ENCODE results near the gene PDGFD.
A peak's percentile ranks its signal among the peaks of the same experiment; 100 is the strongest.

Gene PDGFD

DNA sequence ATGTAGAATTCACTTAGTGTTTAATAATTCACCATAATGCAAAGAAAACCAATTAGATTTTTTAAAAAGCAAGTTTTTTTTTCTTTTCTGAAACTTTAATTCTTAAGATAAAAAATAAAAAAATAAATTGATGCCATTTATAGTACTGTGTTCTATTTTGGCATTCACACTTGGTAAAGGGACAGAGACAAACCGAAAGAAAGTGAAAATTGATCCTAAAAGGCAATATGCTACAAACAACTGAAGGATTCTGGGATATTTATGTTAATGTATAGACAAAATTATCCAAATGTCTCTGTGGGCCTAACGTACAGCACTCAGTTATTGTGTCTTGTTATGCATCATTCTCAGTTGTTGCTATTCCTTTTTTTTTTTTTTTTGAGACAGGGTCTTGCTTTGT, 169.4 kb downstream of the PDGFD start:
- no peak for DNase-seq

DNA sequence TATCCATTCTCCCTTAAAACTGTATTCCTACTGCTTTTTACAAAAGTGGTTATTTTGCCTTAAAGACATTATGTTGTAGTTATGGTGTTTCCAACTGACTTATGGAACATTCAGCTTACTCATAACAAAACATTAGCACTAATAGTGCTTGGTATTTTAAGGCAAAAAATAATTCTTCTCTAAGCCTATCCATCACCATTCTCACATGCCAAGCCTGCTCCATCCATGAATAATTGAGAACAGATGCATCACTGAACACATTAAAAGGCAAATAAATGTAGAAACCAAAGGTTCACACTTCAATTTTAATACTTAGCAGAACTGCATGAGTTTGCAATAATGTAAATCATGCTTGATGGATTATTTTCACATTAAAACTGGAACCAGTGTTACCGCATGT, 169.9 kb downstream of the PDGFD start:
- DNase-seq = no peak

DNA sequence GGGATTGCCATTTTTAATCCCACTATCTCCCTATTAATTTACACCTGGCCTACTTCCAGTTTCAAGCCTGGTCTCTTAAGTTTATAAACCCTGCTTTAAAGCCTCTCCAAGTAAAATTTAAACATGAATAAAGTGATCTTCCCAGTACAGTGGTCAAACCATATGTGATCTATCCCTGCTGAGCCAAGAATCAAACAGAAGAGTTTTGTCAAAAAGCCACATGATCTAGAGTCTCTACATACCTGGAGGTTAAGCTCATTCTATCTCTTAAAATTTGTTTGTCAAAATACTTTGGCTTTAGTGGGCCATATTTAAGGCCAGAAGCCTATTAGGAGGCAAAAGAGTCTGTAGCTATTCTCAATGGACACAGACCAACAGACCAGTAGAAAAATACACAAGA, 170.4 kb downstream of the PDGFD start:
- DNase-seq = no peak

DNA sequence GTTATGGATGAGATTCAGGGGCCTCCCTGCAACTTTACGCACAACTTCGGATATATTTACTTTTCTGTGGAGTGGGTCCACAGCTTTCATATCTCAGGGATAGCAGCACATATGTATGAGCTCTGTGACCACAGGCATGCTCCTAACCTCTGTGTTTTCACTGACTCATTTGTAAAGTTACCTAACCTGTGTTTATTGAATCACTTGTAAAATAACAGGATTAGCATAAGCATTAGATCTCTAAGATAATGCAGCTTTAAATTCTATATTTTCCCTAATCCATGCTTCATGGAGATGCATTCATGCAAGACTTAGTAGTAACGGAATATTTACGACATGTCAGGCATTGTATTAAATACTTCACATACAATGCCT, 175.4 kb downstream of the PDGFD start:
- DNase-seq = no peak

DNA sequence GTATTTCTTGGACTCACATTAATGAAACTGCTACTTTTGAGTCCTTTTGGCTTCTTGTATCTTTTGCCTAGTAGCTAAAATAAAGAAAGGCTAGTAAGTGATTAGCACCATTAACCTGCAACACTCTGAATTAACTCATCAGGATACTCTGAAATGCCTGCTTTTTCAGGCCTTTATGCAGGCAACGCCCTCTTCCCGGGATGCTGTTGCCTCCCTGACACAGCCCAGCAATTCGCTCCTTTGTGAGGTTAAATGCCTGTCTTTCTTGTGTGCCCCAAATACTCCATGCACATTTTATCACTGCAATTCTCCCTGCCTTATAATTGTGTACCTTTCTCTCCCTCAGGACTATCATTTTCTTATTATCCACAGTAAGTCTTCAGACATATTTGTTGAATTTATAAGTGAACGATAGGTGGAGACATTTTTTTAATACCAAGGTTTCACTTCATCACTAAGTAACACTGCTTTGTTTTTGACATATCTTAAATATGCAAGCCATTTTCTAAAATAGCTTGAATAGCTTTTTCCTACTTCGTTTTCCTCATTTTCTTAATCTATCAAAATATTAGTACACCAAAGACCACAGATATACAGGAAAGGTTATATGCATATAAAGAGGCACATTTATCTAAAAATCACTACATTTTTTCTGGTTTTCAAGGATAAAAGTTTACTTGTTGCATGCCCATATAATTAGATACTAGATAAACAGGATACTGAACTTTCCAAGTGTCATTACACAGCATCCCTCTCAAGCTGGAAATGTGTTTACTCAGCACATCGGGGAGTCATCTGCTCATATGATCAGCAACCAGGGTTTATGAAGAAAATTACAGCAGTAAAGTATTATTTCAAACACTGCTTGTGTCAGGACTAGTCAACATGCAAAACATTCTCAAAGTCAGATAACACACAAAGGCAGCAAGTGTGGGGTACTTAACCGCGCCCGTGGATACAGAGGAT, 176.0 kb downstream of the PDGFD start:
- peak; percentile 1 for DNase-seq

GRCh38 chr11:103985041-103985440, 178.9 kb downstream of the PDGFD start:
- DNase-seq = no peak

DNA sequence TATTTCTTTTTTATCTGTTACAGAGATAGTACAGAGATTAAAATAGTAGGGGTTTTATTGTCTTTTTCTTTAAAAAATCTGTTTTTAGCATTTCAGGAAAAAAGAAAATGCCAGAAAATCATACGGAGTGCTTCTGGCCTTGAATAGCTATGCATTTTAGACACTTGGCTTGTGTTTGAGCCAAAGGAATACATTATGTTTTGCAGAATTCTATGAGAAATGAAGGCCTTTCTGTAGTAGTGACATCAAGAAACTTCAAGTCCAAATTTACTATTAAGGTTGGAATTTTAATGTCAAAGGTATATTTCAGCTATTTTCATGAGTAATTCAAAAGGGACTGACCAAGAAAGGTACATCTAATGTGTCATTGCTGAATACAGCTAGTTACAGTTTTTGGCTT, 183.8 kb downstream of the PDGFD start:
- no peak for DNase-seq

GRCh38 chr11:103978616-103979595, 185.0 kb downstream of the PDGFD start:
- no peak for DNase-seq

- no peak for DNase-seq
These were observed 191.9 kb downstream of the PDGFD start for GRCh38 chr11:103972013-103972412.

- no peak for DNase-seq
These were observed 193.2 kb downstream of the PDGFD start for GRCh38 chr11:103970701-103971249.

- no peak for DNase-seq
These were observed 195.3 kb downstream of the PDGFD start for GRCh38 chr11:103968685-103969084.

- DNase-seq = no peak
These were observed 196.0 kb downstream of the PDGFD start for GRCh38 chr11:103967985-103968384.

GRCh38 chr11:103964390-103964789, 199.6 kb downstream of the PDGFD start:
- DNase-seq = no peak

DNA sequence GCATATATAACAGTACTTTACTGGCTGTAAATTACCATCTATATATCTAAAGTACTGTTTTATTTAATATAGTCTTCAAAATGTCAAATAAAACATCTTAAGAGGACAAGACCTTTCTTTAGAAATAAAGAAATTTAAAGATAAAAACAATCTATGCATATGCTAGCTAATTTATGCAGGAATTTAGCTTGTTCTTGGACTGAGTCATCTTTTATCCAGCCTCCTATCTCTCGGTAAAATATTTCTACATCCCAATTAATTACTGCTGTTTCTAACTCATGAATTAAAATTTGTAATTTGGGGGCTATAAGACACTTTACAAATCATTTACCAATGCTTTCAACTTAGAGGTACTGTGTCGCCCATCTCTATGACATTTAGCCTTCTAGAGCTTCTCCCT, 200.3 kb downstream of the PDGFD start:
- no peak for DNase-seq

DNA sequence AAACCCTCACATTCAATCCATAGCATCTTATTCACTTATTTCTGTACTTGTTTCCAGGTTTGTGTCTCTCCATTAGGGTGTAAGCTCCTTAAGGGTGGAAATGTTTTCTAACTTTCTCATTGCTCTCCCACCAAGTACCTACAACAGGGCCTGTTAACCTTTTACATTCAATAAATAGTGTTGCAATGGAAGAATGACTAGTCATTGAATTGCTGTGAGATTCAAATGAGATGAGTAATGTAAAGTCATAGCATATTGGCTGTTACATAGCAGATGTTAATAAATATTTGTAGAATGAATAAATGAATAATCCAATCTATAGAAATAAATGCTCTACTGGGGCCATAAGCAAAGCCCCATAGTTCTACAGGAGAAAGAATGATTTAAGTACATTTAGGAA, 202.9 kb downstream of the PDGFD start:
- no peak for DNase-seq

DNA sequence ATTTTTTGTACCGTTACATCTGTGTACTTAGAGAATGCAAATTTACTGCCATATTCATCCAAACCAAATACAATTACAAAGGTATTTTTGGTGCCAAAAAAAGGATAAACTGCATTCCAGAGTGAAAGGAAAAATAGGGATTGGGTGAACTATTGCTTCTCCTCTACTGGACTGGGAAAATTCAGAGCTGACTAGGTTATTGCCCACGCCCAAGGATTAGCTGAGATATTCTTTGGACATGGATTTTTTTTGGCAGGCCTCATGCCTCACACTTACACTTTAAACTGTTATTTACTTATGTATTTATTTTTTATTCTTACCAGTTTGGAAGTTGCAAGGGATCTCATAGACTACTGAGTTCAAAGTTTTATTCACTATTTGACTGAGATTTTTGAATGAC, 203.8 kb downstream of the PDGFD start:
- no peak for DNase-seq

DNA sequence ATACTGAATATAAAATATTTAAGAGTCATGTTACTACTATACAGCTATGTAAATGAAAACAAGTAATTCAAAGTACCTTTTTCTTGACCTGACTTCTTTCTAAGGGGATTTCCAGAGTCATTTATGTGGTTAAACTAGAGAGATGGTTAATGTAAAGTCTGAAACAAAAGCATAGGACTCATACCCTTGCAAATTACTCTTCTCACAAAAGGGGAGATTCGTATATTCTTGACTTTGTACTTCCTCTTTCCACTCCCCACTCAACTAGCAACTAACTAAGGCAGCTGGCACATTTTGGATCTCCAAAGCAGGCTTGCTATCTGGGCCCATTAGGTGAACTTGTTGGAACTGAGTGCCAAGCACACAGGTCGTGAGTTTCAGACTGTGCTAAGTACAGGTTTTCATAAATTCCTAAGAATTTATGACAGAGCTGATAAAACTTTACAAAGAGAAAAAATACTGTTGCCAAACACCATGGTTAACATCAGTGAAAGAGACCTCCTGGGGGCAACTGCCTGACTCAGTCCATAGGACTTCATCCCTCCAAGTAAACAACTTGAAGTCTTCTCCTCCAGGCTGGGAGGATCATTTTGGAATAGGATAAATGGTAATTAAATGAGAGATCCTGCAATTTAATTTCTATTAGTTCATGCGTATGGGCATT, 204.5 kb downstream of the PDGFD start:
- peak; percentile 18 for DNase-seq

- DNase-seq = no peak
These were observed 205.3 kb downstream of the PDGFD start for GRCh38 chr11:103958475-103959215.

DNA sequence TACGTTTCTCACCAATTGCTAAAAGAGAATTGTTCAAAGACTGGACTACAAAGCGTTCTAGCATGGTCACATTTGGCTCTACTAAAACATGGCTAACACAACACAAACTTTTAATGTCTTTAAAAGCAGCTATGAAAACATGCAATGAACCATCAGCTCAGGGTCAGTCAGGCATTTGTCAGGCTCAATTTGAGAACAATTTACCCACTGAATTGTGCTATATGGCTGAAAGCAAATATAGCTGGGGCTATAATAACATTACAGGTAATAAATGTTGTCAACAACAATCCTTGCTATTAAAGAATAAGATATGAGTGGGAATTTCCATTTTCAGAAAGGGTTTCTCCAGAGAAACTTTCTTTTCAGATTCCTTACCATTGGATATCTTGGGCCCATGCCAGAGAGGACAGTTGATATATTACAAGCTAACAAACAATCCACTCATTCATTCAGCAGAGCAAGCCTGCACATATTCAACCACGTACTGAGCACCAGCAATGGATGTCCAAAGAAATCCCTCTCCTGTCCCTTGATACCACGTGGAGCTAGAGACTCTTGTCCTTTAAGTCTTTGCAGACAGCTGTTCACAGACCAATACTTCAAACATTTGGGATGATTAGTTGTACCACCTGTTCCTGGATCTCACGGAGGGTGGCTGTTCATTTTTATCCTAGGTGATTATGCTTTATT, 210.0 kb downstream of the PDGFD start:
- no peak for DNase-seq

DNA sequence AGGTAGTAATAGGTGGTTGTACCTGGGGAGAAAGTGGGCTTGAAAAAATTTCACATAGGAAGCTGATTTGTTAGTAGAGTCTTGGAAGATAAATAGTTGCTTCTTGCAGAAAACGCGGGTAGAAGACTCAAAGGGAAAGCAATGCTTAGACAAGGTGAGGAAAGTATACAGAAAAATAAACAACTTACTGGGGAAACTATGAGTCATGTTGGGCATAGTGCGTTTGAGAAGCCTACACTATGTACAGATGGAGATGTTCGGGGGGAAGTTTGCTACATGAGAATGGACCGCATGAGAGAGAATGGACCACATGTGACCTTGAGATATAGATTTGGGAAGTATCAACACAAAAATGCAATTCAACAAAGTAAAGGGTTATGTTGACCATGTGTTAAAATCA, 214.2 kb downstream of the PDGFD start:
- DNase-seq = no peak

- DNase-seq = no peak
These were observed 215.7 kb downstream of the PDGFD start for GRCh38 chr11:103948187-103948763.

All from T1000 (cell line).